Sigmoid colon (tissue), 7 donors: Measurements from ENCODE around the gene ZBED2. TPM values are rescaled to one million over a fixed set of nuclear protein-coding genes. Genes with fewer than 3 reads are reported as not detected.
"Not testable (repeated sequence)": the region's sequence is repeated elsewhere in the genome, so short reads cannot be mapped to it uniquely, and the experiment has no call there.

Experiments used
- DNase-seq: peaks from one replicate; pipeline ENCODE4 v3.0.0-alpha.2; 2019
- H3K27ac ChIP-seq, 4 donors: fragments of 200-600 bp; sonication (generic); one replicate each; pipeline ENCODE4 v1.5.1; 2016 to 2019; ENCODE audit warnings: mild to moderate bottlenecking in 1 of 4
- H3K27me3 ChIP-seq, 3 donors: fragments of 200-600 bp; sonication (generic); one replicate each; pipeline ENCODE4 v1.5.1; 2019; ENCODE audit warnings: mild to moderate bottlenecking in 1 of 3
- H3K36me3 ChIP-seq, 4 donors: fragments of 200-600 bp; sonication (generic); one replicate each; pipeline ENCODE4 v1.5.1; 2016 to 2019
- H3K4me1 ChIP-seq, 4 donors: fragments of 200-600 bp; sonication (generic); one replicate each; pipeline ENCODE4 v1.5.1; 2017 to 2019
- H3K4me3 ChIP-seq, 4 donors: fragments of 200-600 bp; sonication (generic); one replicate each; pipeline ENCODE4 v1.5.1; 2017 to 2019; ENCODE audit warnings: mild to moderate bottlenecking in 2 of 4, moderate library complexity in 1 of 4
- H3K9me3 ChIP-seq, 4 donors: fragments of 200-600 bp in 3 of 4; sonication (generic) in 3 of 4; one replicate each; pipeline versions ENCODE4 v1.5.1 to v1.6.1; 2013 to 2019
- EP300 ChIP-seq, 4 donors: sonication (generic); formaldehyde crosslinking; IDR thresholded peaks; one replicate each; pipeline ENCODE4 v1.6.1; 2017; ENCODE audit warnings: antibody characterized with exemption in 4 of 4
- POLR2A ChIP-seq, 2 donors: fragments of 450-650 bp; IDR thresholded peaks; one replicate each; pipeline ENCODE4 v1.6.1; 2016; ENCODE audit warnings: antibody characterized with exemption in 2 of 2, mild to moderate bottlenecking in 2 of 2, moderate library complexity in 2 of 2
- POLR2AphosphoS5 ChIP-seq, 4 donors: sonication (generic); formaldehyde crosslinking; IDR thresholded peaks; one replicate each; pipeline ENCODE4 v1.6.1; 2017; ENCODE audit warnings: antibody characterized with exemption in 4 of 4
- WGBS, 2 donors: extraction: QIAGEN DNeasy Blood & Tissue Kit; methylation state at CpG; one replicate each; pipeline ENCODE4 v1.1.7; 2013; 5-methylcytosine and 5-hydroxymethylcytosine counted together
- intact Hi-C: fragments of 100-400 bp; cut with DNase I; formaldehyde crosslinking; loops from one replicate; pipeline ENCODE4 v1.15.1; 2023
- polyA plus RNA-seq, 3 donors: library from polyadenylated mRNA; stranded (reverse); fragments of 200-250 nt; gene quantifications; one replicate each; pipeline ENCODE4 v1.2.3, GENCODE V29; 2013
- total RNA-seq, 4 donors: library from RNA; depleted of rRNA; stranded (reverse); fragments of >200 nt; gene quantifications; one replicate each; pipeline ENCODE4 v1.1.0, GENCODE V29; 2016
- TF ChIP-seq, protein P1 (sequence below), 4 experiments: fragments of 450-650 bp in 3 of 4; fragments of 200-600 bp in 1 of 4; IDR thresholded peaks; one replicate each; pipeline ENCODE4 v1.5.1; 2016 to 2019; ENCODE audit warnings: antibody characterized with exemption in 4 of 4, mild to moderate bottlenecking in 3 of 4, moderate library complexity in 2 of 4
- donor health status: healthy with polysubstance abuse.
- donor health status: Bipolar disorder and iron deficiency.
- donor health status: healthy.

ZBED2 gene
- total and polyA plus RNA-seq, 7 donors, result 0.92 TPM; not detected in 6

GRCh38 chr3:111566844-111567243 lies 28.3 kb downstream of the ZBED2 start:
- no peak overlapping the region for H3K4me3 ChIP-seq
- H3K27ac ChIP-seq, result no peak overlapping the region
- no peaks in the 10 kb centered on the region for H3K36me3 ChIP-seq
- no peaks in the 10 kb centered on the region for H3K4me1 ChIP-seq
- WGBS, 2 donors, result 49 to 78% methylated on average over 2 of the region's 2 CpGs
- intact Hi-C loops, result no loop called here
- TF ChIP-seq EP300 (IDR thresholded peaks at IDR 0.05) (no peak), POLR2AphosphoS5 (IDR thresholded peaks at IDR 0.05) (no peak), POLR2A (IDR thresholded peaks at IDR 0.05) (no peak)
- TF ChIP-seq, protein P1, sequence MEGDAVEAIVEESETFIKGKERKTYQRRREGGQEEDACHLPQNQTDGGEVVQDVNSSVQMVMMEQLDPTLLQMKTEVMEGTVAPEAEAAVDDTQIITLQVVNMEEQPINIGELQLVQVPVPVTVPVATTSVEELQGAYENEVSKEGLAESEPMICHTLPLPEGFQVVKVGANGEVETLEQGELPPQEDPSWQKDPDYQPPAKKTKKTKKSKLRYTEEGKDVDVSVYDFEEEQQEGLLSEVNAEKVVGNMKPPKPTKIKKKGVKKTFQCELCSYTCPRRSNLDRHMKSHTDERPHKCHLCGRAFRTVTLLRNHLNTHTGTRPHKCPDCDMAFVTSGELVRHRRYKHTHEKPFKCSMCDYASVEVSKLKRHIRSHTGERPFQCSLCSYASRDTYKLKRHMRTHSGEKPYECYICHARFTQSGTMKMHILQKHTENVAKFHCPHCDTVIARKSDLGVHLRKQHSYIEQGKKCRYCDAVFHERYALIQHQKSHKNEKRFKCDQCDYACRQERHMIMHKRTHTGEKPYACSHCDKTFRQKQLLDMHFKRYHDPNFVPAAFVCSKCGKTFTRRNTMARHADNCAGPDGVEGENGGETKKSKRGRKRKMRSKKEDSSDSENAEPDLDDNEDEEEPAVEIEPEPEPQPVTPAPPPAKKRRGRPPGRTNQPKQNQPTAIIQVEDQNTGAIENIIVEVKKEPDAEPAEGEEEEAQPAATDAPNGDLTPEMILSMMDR (IDR thresholded peaks at IDR 0.05), result no peak
- no peaks in the 10 kb centered on the region for H3K27me3 ChIP-seq
- no peaks in the 10 kb centered on the region for H3K9me3 ChIP-seq
- DNase-seq, result no peak

GRCh38 chr3:111561902-111562301 lies 33.2 kb downstream of the ZBED2 start:
- H3K36me3 ChIP-seq, intact Hi-C loops, H3K27me3 ChIP-seq, H3K4me3 ChIP-seq, DNase-seq, H3K27ac ChIP-seq, H3K4me1 ChIP-seq, H3K9me3 ChIP-seq: not testable (repeated sequence)
- WGBS, 2 donors, result 86 to 94% methylated on average over 18 of the region's 25 CpGs

GRCh38 chr3:111548756-111549155 lies 46.4 kb downstream of the ZBED2 start:
- no peak for TF ChIP-seq EP300 (IDR thresholded peaks at IDR 0.05)
- TF ChIP-seq POLR2A (IDR thresholded peaks at IDR 0.05), result no peak
- no peak for TF ChIP-seq POLR2AphosphoS5 (IDR thresholded peaks at IDR 0.05)
- TF ChIP-seq, protein P1 (IDR thresholded peaks at IDR 0.05), result no peak
- no peaks in the 10 kb centered on the region for H3K36me3 ChIP-seq
- H3K4me1 ChIP-seq, result no peaks in the 10 kb centered on the region
- no peak for DNase-seq
- no peaks in the 10 kb centered on the region for H3K27me3 ChIP-seq
- intact Hi-C loops, result no loop called here
- H3K4me3 ChIP-seq, result no peak overlapping the region
- H3K27ac ChIP-seq, result no peak overlapping the region
- no peaks in the 10 kb centered on the region for H3K9me3 ChIP-seq

- Histone ChIP-seq H3K27me3 (no peaks in the 10 kb centered on the region), H3K27ac (no peak overlapping the region), H3K4me3 (no peak overlapping the region), H3K9me3 (no peaks in the 10 kb centered on the region), H3K4me1 (no peaks in the 10 kb centered on the region), H3K36me3 (no peaks in the 10 kb centered on the region)
- WGBS, 2 donors, result 64 to 84% methylated on average over 1 of the region's 1 CpG
- intact Hi-C loops, result no loop called here
- TF ChIP-seq EP300 (IDR thresholded peaks at IDR 0.05) (no peak), POLR2A (IDR thresholded peaks at IDR 0.05) (no peak), POLR2AphosphoS5 (IDR thresholded peaks at IDR 0.05) (no peak)
- TF ChIP-seq, protein P1 (IDR thresholded peaks at IDR 0.05), result no peak
- DNase-seq, result no peak
Observed at GRCh38 chr3:111548092-111548491, 47.1 kb downstream of the ZBED2 start.

DNA sequence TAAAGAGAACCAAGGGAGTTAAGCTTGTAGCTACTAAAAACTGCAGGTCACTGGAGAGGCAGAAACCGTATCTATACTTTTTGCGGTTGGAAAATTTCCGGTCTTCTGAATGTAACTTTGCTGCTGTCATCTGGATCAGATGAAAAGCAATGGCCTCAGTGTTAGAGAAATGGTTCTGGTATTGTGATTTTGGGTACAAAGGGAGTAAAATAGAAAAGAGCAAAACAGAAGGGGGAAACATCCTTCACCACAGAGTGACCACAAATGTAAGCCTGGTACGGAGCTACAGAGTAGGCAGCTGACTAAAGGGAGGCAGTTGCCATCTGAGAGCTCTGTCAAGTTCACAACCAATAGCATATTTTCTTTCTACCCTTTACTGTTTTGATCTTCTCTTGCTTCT lies 47.5 kb downstream of the ZBED2 start:
- Histone ChIP-seq H3K4me3 (no peak overlapping the region), H3K36me3 (no peaks in the 10 kb centered on the region), H3K9me3 (no peaks in the 10 kb centered on the region), H3K4me1 (no peaks in the 10 kb centered on the region), H3K27ac (no peak overlapping the region), H3K27me3 (no peaks in the 10 kb centered on the region)
- TF ChIP-seq POLR2AphosphoS5 (IDR thresholded peaks at IDR 0.05), result no peak
- intact Hi-C loops, result no loop called here
- 45 to 83% methylated on average over 4 of the region's 4 CpGs for WGBS, 2 donors
- no peak for DNase-seq

- Histone ChIP-seq H3K27me3 (no peaks in the 10 kb centered on the region), H3K9me3 (no peaks in the 10 kb centered on the region), H3K4me3 (no peak overlapping the region), H3K27ac (no peak overlapping the region), H3K36me3 (no peaks in the 10 kb centered on the region), H3K4me1 (no peaks in the 10 kb centered on the region)
- TF ChIP-seq POLR2AphosphoS5 (IDR thresholded peaks at IDR 0.05), result no peak
- intact Hi-C loops, result no loop called here
- 37 to 57% methylated on average over 2 of the region's 2 CpGs for WGBS, 2 donors
- no peak for DNase-seq
Observed at GRCh38 chr3:111545349-111545748, 49.8 kb downstream of the ZBED2 start.

Other genes with a start within 250 kb of the ZBED2 start
- gene CD96, start 53.1 kb downstream of the ZBED2 start, total RNA-seq, result 1 to 10 TPM in 1 of 4 donors, under 1 TPM in 2, not detected in 1; under 0.01 to 2.3 (median 0.54) TPM
- 1 to 10 TPM in 2 of 3 donors, under 1 TPM in 1; 0.23 to 8.2 (median 1.8) TPM for gene CD96, start 53.1 kb downstream of the ZBED2 start, polyA plus RNA-seq
- under 1 TPM; 0.28 to 0.81 (median 0.51) TPM for gene PLCXD2, start 79.3 kb upstream of the ZBED2 start, total RNA-seq
- 1 to 10 TPM; 1.8 to 4.8 (median 4.4) TPM for gene PLCXD2, start 79.3 kb upstream of the ZBED2 start, polyA plus RNA-seq